ENCODE data around the gene MYL7.
"Not testable (repeated sequence)": the region's sequence is repeated elsewhere in the genome, so short reads cannot be mapped to it uniquely, and the experiment has no call there.

MYL7 gene

DNA sequence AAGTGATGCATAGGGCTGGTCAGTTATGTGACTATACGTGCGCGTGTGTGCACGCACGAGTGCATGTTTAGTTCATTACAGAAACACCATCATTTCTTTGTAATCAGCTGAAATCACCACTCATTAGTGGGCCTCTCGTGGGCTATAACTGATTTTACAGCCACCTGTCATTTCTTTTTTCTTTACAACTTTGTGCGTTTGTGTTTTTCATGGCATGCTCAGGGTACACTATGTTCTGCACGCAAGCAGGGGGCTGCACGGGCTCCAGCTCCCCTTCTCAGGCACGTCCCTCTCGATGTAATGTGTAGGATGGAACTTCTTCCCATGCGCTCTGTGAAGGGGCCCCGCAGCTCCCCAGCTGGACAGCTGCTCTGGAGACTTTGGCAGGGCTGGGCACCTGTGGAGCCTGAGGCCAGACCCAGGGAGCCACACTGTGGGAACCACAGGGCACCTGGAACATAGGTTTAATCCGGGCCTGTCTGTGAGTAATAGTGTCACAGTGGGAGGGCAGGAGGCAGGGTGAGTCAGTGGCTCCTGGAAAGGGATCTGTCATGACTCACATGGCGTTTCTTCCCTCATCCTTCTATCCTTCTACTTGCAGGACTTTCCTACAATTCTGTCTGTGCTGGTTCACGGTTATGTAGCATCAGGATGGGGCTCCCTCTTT, 43.2 kb upstream of the MYL7 start:
- H3K36me3 ChIP-seq (ENCODE audit: insufficient read depth, low read length), result no peaks in the 10 kb centered on the region
- no peaks in the 10 kb centered on the region for H3K79me2 ChIP-seq (ENCODE audit: control insufficient read depth, insufficient read depth, low read length, unreplicated experiment)
- H2AFZ ChIP-seq (ENCODE audit: low read length, unreplicated experiment), result peak overlapping the region; percentile 57
- 0 out of 2 replicates have a peak overlapping the region, but pooled peaks have one; percentile 25 for H3K27ac ChIP-seq (ENCODE audit: low read depth, low read length)
- H3K4me3 ChIP-seq (ENCODE audit: low read depth, low read length), result no peak overlapping the region
- H3K27me3 ChIP-seq (ENCODE audit: insufficient read depth, low read length), result peaks cover 3% of the 10 kb centered on the region; the same call in 1 of the 2 replicates
- H3K4me1 ChIP-seq (ENCODE audit: control insufficient read depth, insufficient read depth, low read length, unreplicated experiment), result peaks cover 13% of the 10 kb centered on the region

DNA sequence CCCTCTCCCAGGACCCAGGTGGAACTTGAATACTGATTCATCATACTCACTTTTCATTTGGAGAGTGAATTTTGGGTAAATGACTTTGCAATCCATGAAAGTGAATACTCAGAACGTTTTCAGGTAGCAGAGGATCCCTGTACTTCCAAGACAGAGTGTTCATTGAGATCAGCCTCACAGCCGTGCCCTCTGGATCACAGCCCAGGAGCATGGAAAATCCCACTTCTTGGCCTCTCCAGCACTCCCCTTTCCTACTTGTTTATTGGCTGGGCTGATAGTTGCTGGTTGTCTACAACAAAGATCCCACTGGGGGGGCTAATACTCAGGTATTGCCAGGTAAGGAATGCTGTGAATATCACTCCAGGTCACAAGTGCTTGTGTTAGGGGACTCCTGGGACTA, 42.3 kb upstream of the MYL7 start:
- Histone ChIP-seq H3K27me3 (ENCODE audit: insufficient read depth, low read length) (peaks cover 3% of the 10 kb centered on the region; the same call in 1 of the 2 replicates), H3K27ac (ENCODE audit: low read depth, low read length) (no peak overlapping the region), H3K36me3 (ENCODE audit: insufficient read depth, low read length) (no peaks in the 10 kb centered on the region), H3K4me1 (ENCODE audit: control insufficient read depth, insufficient read depth, low read length, unreplicated experiment) (peaks cover 13% of the 10 kb centered on the region), H2AFZ (ENCODE audit: low read length, unreplicated experiment) (no peak overlapping the region), H3K4me3 (ENCODE audit: low read depth, low read length) (no peak overlapping the region), H3K79me2 (ENCODE audit: control insufficient read depth, insufficient read depth, low read length, unreplicated experiment) (no peaks in the 10 kb centered on the region)

DNA sequence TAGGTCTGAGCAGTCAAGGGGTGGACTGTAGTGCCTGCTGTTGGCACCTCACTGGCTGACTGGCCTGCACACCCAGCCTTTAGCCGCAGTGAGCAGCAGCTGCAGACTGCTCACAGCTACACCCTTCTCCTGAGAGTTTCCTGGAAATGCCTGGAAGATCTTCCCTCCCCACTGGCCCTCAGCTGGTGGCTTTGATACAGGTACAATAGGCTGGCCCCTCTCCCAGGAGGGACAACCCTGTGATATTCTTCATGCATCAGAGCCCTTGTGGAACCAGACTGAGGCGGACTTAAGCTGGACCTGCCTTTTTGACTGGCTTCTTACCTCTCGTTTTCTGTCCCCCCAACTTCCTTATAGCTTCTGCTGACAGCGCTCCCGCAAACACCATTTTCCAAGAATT, 41.7 kb upstream of the MYL7 start:
- Histone ChIP-seq H2AFZ (ENCODE audit: low read length, unreplicated experiment) (no peak overlapping the region), H3K4me3 (ENCODE audit: low read depth, low read length) (no peak overlapping the region), H3K79me2 (ENCODE audit: control insufficient read depth, insufficient read depth, low read length, unreplicated experiment) (no peaks in the 10 kb centered on the region), H3K36me3 (ENCODE audit: insufficient read depth, low read length) (no peaks in the 10 kb centered on the region), H3K4me1 (ENCODE audit: control insufficient read depth, insufficient read depth, low read length, unreplicated experiment) (peaks cover 19% of the 10 kb centered on the region), H3K27ac (ENCODE audit: low read depth, low read length) (no peak overlapping the region), H3K27me3 (ENCODE audit: insufficient read depth, low read length) (peaks cover 3% of the 10 kb centered on the region; the same call in 1 of the 2 replicates)

DNA sequence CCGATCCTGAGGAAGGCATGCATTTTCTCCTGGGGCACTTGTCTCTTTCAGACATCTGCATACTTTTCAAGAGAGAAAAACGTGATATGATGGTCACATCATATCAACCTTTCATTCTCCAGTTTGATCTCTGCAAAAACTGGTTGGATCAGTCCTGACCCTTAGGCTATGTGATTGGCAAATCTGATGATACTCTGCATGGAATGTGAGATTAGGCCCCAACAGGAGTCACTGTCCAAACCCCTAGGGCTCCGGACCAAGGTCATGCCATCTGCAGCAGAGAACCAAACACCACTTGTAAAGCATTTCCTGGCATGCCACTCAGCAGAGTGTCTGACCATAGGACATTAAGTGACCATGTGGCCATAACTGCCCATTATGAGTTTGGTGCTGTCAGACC, 39.5 kb upstream of the MYL7 start:
- Histone ChIP-seq H3K36me3 (ENCODE audit: insufficient read depth, low read length) (no peaks in the 10 kb centered on the region), H3K27me3 (ENCODE audit: insufficient read depth, low read length) (peaks cover 3% of the 10 kb centered on the region; the same call in 1 of the 2 replicates), H3K79me2 (ENCODE audit: control insufficient read depth, insufficient read depth, low read length, unreplicated experiment) (no peaks in the 10 kb centered on the region), H3K4me3 (ENCODE audit: low read depth, low read length) (no peak overlapping the region), H2AFZ (ENCODE audit: low read length, unreplicated experiment) (no peak overlapping the region), H3K4me1 (ENCODE audit: control insufficient read depth, insufficient read depth, low read length, unreplicated experiment) (peaks cover 26% of the 10 kb centered on the region), H3K27ac (ENCODE audit: low read depth, low read length) (no peak overlapping the region)

DNA sequence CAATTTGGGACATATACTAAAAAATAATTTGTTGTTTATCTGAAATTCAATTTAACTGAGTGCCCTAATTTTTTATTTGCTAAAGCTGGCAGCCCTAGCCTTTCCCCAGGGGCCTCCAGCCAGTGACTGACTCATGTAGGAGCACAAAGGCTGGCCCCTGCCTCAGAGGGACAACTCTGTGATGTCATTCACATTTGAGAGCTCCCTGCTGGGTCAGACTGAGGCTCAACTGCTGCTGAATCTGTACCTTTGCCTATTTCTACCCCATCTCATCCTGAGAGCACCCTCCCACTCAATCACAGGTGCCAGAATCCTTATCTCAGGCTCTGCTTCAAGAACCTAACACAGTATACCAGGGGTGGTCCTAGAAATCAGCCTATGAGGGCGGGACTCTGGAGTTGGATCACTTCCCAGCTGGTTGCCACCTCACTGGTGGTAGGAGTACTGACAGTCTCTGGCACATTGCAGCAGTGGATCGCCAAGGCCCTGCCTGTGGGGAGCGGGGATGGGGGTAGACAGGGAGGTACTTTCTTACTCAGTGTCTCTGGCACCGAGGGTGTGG, 36.5 kb upstream of the MYL7 start:
- no peaks in the 10 kb centered on the region for H3K79me2 ChIP-seq (ENCODE audit: control insufficient read depth, insufficient read depth, low read length, unreplicated experiment)
- no peak overlapping the region for H3K4me3 ChIP-seq (ENCODE audit: low read depth, low read length)
- H2AFZ ChIP-seq (ENCODE audit: low read length, unreplicated experiment), result no peak overlapping the region
- no peak overlapping the region for H3K27ac ChIP-seq (ENCODE audit: low read depth, low read length)
- peaks cover 14% of the 10 kb centered on the region; the same call in 1 of the 2 replicates for H3K27me3 ChIP-seq (ENCODE audit: insufficient read depth, low read length)
- H3K36me3 ChIP-seq (ENCODE audit: insufficient read depth, low read length), result no peaks in the 10 kb centered on the region
- peaks cover 13% of the 10 kb centered on the region for H3K4me1 ChIP-seq (ENCODE audit: control insufficient read depth, insufficient read depth, low read length, unreplicated experiment)

DNA sequence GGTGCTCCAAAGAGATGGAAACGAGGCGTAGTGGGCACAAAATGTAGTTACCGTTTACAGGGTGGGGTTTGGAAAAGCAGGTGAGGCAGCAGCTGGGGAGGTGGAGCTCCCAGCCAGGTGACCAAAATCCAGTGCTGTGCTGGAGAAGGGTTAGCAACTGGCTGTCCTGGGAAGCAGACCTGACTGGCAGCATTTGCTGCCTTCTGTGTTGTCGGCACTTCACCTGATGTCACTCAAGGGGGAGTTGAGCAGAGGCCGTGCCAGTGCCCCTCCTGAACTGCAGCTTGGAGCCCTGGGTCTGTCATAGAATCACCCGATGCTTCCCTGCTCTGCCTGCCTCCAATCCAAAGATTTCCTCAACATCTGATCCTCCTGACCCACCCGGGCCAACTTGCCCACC, 35.4 kb upstream of the MYL7 start:
- Histone ChIP-seq H3K4me3 (ENCODE audit: low read depth, low read length) (no peak overlapping the region), H2AFZ (ENCODE audit: low read length, unreplicated experiment) (no peak overlapping the region), H3K27me3 (ENCODE audit: insufficient read depth, low read length) (peaks cover 14% of the 10 kb centered on the region; the same call in 1 of the 2 replicates), H3K36me3 (ENCODE audit: insufficient read depth, low read length) (no peaks in the 10 kb centered on the region), H3K27ac (ENCODE audit: low read depth, low read length) (no peak overlapping the region), H3K79me2 (ENCODE audit: control insufficient read depth, insufficient read depth, low read length, unreplicated experiment) (no peaks in the 10 kb centered on the region), H3K4me1 (ENCODE audit: control insufficient read depth, insufficient read depth, low read length, unreplicated experiment) (peaks cover 13% of the 10 kb centered on the region)

DNA sequence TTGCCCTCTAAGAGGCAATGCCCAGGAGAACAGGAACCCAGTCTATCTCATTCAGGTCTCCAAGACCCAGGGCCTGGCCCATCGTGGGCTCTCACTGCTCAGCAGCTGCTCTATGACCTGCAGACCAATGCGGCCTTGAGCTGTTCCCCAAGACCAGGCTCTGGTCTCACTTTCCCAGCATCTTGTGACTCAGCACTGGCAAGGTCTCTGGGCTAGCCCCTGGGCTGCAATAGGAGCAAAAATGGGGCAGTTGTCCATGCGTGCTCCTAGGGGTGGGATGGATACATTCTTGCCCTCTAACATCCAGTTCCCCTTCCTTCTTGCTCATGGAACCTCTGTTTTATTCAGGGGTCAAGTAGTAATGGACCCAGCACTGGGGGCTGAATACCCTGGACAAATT, 34.6 kb upstream of the MYL7 start:
- Histone ChIP-seq H3K79me2 (ENCODE audit: control insufficient read depth, insufficient read depth, low read length, unreplicated experiment) (no peaks in the 10 kb centered on the region), H3K4me3 (ENCODE audit: low read depth, low read length) (no peak overlapping the region), H3K4me1 (ENCODE audit: control insufficient read depth, insufficient read depth, low read length, unreplicated experiment) (peaks cover 13% of the 10 kb centered on the region), H3K36me3 (ENCODE audit: insufficient read depth, low read length) (no peaks in the 10 kb centered on the region), H3K27me3 (ENCODE audit: insufficient read depth, low read length) (peaks cover 13% of the 10 kb centered on the region; the same call in 1 of the 2 replicates), H2AFZ (ENCODE audit: low read length, unreplicated experiment) (no peak overlapping the region), H3K27ac (ENCODE audit: low read depth, low read length) (no peak overlapping the region)

DNA sequence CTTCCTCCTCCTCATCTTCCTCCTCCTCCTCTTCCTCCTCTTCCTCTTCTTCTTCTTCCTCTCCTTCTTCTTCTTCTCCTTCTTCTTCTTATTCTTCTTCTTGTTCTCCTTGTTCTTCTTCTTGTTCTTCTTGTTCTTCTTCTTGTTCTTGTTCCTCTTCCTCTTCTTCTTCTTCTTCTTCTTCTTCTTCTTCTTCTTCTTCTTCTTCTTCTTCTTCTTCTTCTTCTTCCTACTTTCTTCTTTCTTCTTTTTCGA, 33.5 kb upstream of the MYL7 start:
- Histone ChIP-seq H3K27me3 (ENCODE audit: insufficient read depth, low read length) (peaks cover 11% of the 10 kb centered on the region; the same call in 1 of the 2 replicates), H3K4me1 (ENCODE audit: control insufficient read depth, insufficient read depth, low read length, unreplicated experiment) (peaks cover 13% of the 10 kb centered on the region)
- H3K36me3 ChIP-seq (ENCODE audit: insufficient read depth, low read length); H3K27ac ChIP-seq (ENCODE audit: low read depth, low read length); H2AFZ ChIP-seq (ENCODE audit: low read length, unreplicated experiment); H3K79me2 ChIP-seq (ENCODE audit: control insufficient read depth, insufficient read depth, low read length, unreplicated experiment); H3K4me3 ChIP-seq (ENCODE audit: low read depth, low read length): not testable (repeated sequence)

DNA sequence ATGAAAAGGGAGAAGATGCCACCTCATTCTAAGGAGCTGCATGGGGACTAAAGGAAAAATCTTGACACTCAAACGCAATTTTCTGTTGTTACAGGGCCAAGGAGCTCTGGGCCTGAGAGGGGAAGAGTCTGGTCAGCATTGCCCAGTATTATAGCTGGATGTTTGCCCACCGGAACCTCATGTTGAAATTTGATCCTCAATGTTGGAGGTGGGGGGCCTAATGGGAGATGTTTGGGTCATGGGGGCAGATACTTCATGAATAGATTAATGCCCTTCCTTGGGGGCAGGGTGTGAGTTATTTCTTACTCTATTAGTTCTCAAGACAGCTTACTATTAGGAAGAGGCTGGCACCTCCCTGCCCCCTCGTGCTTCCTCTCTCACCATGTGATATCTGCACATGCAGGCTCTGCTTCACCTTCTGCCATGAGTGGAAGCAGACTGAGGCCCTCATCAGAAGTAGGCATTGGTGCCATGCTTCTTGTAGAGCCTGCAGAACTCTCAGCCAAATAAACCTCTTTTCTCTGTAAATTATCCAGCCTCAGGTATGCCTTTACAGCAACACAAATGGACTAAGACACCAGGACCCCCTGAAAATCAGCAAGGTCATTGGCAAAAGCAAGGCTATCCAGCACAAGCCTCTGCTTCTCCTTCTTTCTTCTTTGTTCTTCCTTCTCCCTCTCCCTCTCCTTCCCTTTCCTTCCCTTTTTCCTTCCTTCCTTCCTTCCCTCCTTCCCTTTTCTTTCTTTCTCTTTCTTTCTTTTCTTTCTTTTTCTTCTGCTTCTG, 33.0 kb upstream of the MYL7 start:
- Histone ChIP-seq H3K36me3 (ENCODE audit: insufficient read depth, low read length) (no peaks in the 10 kb centered on the region), H3K27me3 (ENCODE audit: insufficient read depth, low read length) (peaks cover 11% of the 10 kb centered on the region; the same call in 1 of the 2 replicates), H2AFZ (ENCODE audit: low read length, unreplicated experiment) (no peak overlapping the region), H3K4me1 (ENCODE audit: control insufficient read depth, insufficient read depth, low read length, unreplicated experiment) (peaks cover 13% of the 10 kb centered on the region), H3K4me3 (ENCODE audit: low read depth, low read length) (no peak overlapping the region), H3K27ac (ENCODE audit: low read depth, low read length) (no peak overlapping the region), H3K79me2 (ENCODE audit: control insufficient read depth, insufficient read depth, low read length, unreplicated experiment) (no peaks in the 10 kb centered on the region)

DNA sequence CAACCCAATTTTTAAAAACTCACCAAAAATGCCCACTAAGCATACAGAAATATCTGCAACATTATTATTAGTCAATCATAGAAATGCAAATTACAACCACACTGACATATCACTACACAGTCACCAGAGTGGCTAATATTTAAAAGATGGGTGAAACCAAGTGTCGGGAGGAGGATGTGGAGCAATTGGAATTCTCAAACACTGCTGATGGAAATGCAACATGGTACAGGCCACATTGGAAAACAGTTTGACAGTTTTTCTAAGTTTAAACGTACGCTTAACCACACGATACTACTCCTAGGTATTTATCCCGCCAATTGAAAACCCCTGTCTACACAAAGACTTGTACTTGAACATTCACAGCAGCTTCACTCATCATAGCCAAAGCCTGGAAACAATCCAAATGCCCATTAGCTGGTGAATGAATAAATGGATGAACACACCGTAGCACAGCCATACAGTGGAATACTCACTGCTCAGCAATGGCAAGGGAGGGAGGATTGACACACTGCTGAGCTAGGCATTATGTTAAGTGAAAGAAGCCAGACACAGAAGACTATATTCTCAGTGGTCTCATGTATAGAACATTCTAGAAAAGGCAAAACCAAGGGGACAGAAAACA, 31.8 kb upstream of the MYL7 start:
- no peak overlapping the region for H2AFZ ChIP-seq (ENCODE audit: low read length, unreplicated experiment)
- H3K27ac ChIP-seq (ENCODE audit: low read depth, low read length), result no peak overlapping the region
- no peaks in the 10 kb centered on the region for H3K79me2 ChIP-seq (ENCODE audit: control insufficient read depth, insufficient read depth, low read length, unreplicated experiment)
- no peak overlapping the region for H3K4me3 ChIP-seq (ENCODE audit: low read depth, low read length)
- H3K36me3 ChIP-seq (ENCODE audit: insufficient read depth, low read length), result no peaks in the 10 kb centered on the region
- H3K4me1 ChIP-seq (ENCODE audit: control insufficient read depth, insufficient read depth, low read length, unreplicated experiment), result peaks cover 8% of the 10 kb centered on the region
- H3K27me3 ChIP-seq (ENCODE audit: insufficient read depth, low read length), result peaks cover 11% of the 10 kb centered on the region; the same call in 1 of the 2 replicates
